ENCODE data around the gene CIP2A. TPM values are rescaled to one million over a fixed set of nuclear protein-coding genes. Genes with fewer than 3 reads are reported as not detected.
A peak's percentile ranks its signal among the peaks of the same experiment; 100 is the strongest.

The CIP2A gene
- total and polyA plus RNA-seq, 2 experiments from 2014 or later = 48.1 to 63.5 TPM

DNA sequence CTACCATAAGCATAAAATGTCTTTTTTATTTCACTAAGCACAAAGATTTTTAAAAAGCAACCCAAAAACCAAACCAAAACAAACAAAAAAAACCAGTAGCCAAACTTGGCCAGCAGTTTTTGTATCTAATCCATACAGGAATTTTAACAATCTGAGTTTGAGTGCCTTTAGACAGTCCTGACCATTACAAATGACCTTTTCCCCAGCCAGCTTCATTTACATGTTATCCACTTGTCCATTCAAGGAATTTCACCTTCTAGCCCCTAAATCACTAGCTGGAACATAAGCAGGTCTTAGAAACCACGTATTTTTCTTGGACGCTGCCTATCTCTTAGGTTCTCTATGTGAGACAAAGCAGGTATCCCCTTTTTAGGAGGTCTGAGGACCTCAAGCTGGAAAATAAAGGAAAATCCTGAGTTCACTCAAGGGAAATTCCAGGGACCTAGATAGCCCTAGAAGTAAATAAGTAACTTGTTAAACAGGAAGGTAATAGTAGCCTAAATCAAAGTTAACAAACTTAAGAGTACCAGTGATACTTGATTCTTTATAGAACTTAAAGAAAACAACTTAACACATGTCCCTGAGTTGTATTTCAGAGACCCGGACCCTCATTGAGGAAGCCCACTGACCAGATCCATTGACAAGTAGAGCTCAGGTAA lies 34.2 kb downstream of the CIP2A start:
- Mint-ChIP-seq H3K9me3 (no peaks in the 10 kb centered on the region), H3K36me3 (ENCODE audit: low read depth) (peaks cover 46% of the 10 kb centered on the region), H3K27me3 (ENCODE audit: insufficient read depth, low read depth, poor library complexity) (no peaks in the 10 kb centered on the region), H3K4me3 (no peak overlapping the region), H3K4me1 (peaks cover 8% of the 10 kb centered on the region; the same call in 2 of the 3 replicates), H3K27ac (peak overlapping the region; percentile 76; the same call in 1 of the 2 replicates)
- DNase-seq (ENCODE audit: low spot score) (no peak), ATAC-seq (no peak)
- TF ChIP-seq, protein P1, sequence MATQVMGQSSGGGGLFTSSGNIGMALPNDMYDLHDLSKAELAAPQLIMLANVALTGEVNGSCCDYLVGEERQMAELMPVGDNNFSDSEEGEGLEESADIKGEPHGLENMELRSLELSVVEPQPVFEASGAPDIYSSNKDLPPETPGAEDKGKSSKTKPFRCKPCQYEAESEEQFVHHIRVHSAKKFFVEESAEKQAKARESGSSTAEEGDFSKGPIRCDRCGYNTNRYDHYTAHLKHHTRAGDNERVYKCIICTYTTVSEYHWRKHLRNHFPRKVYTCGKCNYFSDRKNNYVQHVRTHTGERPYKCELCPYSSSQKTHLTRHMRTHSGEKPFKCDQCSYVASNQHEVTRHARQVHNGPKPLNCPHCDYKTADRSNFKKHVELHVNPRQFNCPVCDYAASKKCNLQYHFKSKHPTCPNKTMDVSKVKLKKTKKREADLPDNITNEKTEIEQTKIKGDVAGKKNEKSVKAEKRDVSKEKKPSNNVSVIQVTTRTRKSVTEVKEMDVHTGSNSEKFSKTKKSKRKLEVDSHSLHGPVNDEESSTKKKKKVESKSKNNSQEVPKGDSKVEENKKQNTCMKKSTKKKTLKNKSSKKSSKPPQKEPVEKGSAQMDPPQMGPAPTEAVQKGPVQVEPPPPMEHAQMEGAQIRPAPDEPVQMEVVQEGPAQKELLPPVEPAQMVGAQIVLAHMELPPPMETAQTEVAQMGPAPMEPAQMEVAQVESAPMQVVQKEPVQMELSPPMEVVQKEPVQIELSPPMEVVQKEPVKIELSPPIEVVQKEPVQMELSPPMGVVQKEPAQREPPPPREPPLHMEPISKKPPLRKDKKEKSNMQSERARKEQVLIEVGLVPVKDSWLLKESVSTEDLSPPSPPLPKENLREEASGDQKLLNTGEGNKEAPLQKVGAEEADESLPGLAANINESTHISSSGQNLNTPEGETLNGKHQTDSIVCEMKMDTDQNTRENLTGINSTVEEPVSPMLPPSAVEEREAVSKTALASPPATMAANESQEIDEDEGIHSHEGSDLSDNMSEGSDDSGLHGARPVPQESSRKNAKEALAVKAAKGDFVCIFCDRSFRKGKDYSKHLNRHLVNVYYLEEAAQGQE (IDR thresholded peaks at IDR 0.05; ENCODE audit: unreplicated experiment) = no peak
- TF ChIP-seq, protein P2, sequence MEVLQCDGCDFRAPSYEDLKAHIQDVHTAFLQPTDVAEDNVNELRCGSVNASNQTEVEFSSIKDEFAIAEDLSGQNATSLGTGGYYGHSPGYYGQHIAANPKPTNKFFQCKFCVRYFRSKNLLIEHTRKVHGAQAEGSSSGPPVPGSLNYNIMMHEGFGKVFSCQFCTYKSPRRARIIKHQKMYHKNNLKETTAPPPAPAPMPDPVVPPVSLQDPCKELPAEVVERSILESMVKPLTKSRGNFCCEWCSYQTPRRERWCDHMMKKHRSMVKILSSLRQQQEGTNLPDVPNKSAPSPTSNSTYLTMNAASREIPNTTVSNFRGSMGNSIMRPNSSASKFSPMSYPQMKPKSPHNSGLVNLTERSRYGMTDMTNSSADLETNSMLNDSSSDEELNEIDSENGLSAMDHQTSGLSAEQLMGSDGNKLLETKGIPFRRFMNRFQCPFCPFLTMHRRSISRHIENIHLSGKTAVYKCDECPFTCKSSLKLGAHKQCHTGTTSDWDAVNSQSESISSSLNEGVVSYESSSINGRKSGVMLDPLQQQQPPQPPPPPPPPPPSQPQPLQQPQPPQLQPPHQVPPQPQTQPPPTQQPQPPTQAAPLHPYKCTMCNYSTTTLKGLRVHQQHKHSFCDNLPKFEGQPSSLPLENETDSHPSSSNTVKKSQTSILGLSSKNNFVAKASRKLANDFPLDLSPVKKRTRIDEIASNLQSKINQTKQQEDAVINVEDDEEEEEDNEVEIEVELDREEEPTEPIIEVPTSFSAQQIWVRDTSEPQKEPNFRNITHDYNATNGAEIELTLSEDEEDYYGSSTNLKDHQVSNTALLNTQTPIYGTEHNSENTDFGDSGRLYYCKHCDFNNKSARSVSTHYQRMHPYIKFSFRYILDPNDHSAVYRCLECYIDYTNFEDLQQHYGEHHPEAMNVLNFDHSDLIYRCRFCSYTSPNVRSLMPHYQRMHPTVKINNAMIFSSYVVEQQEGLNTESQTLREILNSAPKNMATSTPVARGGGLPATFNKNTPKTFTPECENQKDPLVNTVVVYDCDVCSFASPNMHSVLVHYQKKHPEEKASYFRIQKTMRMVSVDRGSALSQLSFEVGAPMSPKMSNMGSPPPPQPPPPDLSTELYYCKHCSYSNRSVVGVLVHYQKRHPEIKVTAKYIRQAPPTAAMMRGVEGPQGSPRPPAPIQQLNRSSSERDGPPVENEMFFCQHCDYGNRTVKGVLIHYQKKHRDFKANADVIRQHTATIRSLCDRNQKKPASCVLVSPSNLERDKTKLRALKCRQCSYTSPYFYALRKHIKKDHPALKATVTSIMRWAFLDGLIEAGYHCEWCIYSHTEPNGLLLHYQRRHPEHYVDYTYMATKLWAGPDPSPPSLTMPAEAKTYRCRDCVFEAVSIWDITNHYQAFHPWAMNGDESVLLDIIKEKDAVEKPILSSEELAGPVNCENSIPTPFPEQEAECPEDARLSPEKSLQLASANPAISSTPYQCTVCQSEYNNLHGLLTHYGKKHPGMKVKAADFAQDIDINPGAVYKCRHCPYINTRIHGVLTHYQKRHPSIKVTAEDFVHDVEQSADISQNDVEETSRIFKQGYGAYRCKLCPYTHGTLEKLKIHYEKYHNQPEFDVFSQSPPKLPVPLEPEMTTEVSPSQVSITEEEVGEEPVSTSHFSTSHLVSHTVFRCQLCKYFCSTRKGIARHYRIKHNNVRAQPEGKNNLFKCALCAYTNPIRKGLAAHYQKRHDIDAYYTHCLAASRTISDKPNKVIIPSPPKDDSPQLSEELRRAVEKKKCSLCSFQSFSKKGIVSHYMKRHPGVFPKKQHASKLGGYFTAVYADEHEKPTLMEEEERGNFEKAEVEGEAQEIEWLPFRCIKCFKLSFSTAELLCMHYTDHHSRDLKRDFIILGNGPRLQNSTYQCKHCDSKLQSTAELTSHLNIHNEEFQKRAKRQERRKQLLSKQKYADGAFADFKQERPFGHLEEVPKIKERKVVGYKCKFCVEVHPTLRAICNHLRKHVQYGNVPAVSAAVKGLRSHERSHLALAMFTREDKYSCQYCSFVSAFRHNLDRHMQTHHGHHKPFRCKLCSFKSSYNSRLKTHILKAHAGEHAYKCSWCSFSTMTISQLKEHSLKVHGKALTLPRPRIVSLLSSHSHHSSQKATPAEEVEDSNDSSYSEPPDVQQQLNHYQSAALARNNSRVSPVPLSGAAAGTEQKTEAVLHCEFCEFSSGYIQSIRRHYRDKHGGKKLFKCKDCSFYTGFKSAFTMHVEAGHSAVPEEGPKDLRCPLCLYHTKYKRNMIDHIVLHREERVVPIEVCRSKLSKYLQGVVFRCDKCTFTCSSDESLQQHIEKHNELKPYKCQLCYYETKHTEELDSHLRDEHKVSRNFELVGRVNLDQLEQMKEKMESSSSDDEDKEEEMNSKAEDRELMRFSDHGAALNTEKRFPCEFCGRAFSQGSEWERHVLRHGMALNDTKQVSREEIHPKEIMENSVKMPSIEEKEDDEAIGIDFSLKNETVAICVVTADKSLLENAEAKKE (CRISPR knock-in tag; IDR thresholded peaks at IDR 0.05) = no peak
- TF ChIP-seq CREB1 (CRISPR knock-in tag; IDR thresholded peaks at IDR 0.05; ENCODE audit: low read depth) (no peak), EZH2 (IDR thresholded peaks at IDR 0.05; ENCODE audit: low read depth, unreplicated experiment) (no peak), ZNF331 (CRISPR knock-in tag; IDR thresholded peaks at IDR 0.05; ENCODE audit: low read depth) (no peak), POLR2AphosphoS5 (IDR thresholded peaks at IDR 0.05; ENCODE audit: low read depth) (no peak), EZH2phosphoT487 (IDR thresholded peaks at IDR 0.05; ENCODE audit: unreplicated experiment) (no peak), JUNB (IDR thresholded peaks at IDR 0.05; ENCODE audit: unreplicated experiment) (no peak), ZNF114 (CRISPR knock-in tag; IDR thresholded peaks at IDR 0.05) (no peak), STAT1 (IDR thresholded peaks at IDR 0.05; ENCODE audit: unreplicated experiment) (no peak), NANOG (IDR thresholded peaks at IDR 0.05; ENCODE audit: borderline replicate concordance) (no peak)
- TF ChIP-seq, protein P3, sequence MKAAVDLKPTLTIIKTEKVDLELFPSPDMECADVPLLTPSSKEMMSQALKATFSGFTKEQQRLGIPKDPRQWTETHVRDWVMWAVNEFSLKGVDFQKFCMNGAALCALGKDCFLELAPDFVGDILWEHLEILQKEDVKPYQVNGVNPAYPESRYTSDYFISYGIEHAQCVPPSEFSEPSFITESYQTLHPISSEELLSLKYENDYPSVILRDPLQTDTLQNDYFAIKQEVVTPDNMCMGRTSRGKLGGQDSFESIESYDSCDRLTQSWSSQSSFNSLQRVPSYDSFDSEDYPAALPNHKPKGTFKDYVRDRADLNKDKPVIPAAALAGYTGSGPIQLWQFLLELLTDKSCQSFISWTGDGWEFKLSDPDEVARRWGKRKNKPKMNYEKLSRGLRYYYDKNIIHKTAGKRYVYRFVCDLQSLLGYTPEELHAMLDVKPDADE (IDR thresholded peaks at IDR 0.05) = no peak
- no peaks in the 10 kb centered on the region for H3K79me2 ChIP-seq (replicated peaks; ENCODE audit: insufficient read depth)
- H3F3A ChIP-seq (replicated peaks; ENCODE audit: low read depth) = no peaks in the 10 kb centered on the region
- peaks cover 46% of the 10 kb centered on the region for H3K36me3 ChIP-seq (ENCODE audit: insufficient read depth)
- H4K20me1 ChIP-seq (replicated peaks; ENCODE audit: insufficient read depth) = no peaks in the 10 kb centered on the region
- no peak overlapping the region for H3K4me2 ChIP-seq
- H3K9me2 ChIP-seq (ENCODE audit: insufficient read depth) = no peaks in the 10 kb centered on the region
- H3K27me3 ChIP-seq (ENCODE audit: insufficient read depth) = no peaks in the 10 kb centered on the region
- H3K4me1 ChIP-seq (ENCODE audit: insufficient read depth) = 0 out of 2 replicates have a peak, but pooled peaks cover 4% of the 10 kb centered on the region
- peak overlapping the region; percentile 53; the same call in 1 of the 2 replicates for H3K27ac ChIP-seq (ENCODE audit: low read depth)
- no peak overlapping the region for H2AFZ ChIP-seq
- no peak overlapping the region for H3K4me3 ChIP-seq

Measured in GM23338 (cell line).